H9 (cell line): ENCODE results near the gene TPPP. TPM values are rescaled to one million over a fixed set of nuclear protein-coding genes. Genes with fewer than 3 reads are reported as not detected.
A peak's percentile ranks its signal among the peaks of the same experiment; 100 is the strongest.

ENCODE experiments used
- DNase-seq: peaks from one replicate; pipeline ENCODE4 v3.0.0-alpha.2; 2017
- H2AFZ ChIP-seq: one replicate; pipeline ENCODE4 v1.6.1; 2013; ENCODE audit warnings: mild to moderate bottlenecking, low read length, control low read depth, moderate library complexity
- H2AK5ac ChIP-seq: 2 replicates; pipeline ENCODE4 v1.6.1; 2013; ENCODE audit warnings: low read length, control low read depth, mixed read lengths; ENCODE audit not compliant: insufficient read length
- H2BK120ac ChIP-seq: one replicate; pipeline ENCODE4 v1.6.1; 2013; ENCODE audit warnings: low read depth, mild to moderate bottlenecking, low read length, control low read depth, inconsistent platforms; ENCODE audit not compliant: poor library complexity, severe bottlenecking
- H2BK12ac ChIP-seq: 2 replicates; pipeline ENCODE4 v1.6.1; 2013; ENCODE audit warnings: low read length, control low read depth, mixed read lengths, low read depth; ENCODE audit not compliant: insufficient read length
- H2BK15ac ChIP-seq: 2 replicates; pipeline ENCODE4 v1.6.1; 2013; ENCODE audit warnings: low read depth, low read length, control low read depth
- H2BK20ac ChIP-seq: one replicate; pipeline ENCODE4 v1.6.1; 2013; ENCODE audit warnings: low read depth, mild to moderate bottlenecking, low read length, control low read depth, inconsistent platforms; ENCODE audit not compliant: poor library complexity, severe bottlenecking
- H2BK5ac ChIP-seq: 2 replicates; pipeline ENCODE4 v1.6.1; 2013; ENCODE audit warnings: low read length, control low read depth, mixed read lengths; ENCODE audit not compliant: insufficient read length
- H3K14ac ChIP-seq: 2 replicates; pipeline ENCODE4 v1.6.1; 2013; ENCODE audit warnings: low read length, control low read depth; ENCODE audit not compliant: insufficient read depth
- H3K18ac ChIP-seq: 2 replicates; pipeline ENCODE4 v1.6.1; 2013; ENCODE audit warnings: low read depth, mild to moderate bottlenecking, mixed read lengths, low read length, control low read depth; ENCODE audit not compliant: insufficient read length
- H3K23ac ChIP-seq: 2 replicates; pipeline ENCODE4 v1.6.1; 2013; ENCODE audit warnings: low read length, control low read depth, mixed read lengths, low read depth; ENCODE audit not compliant: insufficient read length
- H3K23me2 ChIP-seq: 2 replicates; pipeline ENCODE4 v1.6.1; 2013; ENCODE audit warnings: low read depth, mild to moderate bottlenecking, mixed read lengths, low read length, control low read depth; ENCODE audit not compliant: insufficient read length, poor library complexity, severe bottlenecking
- H3K27ac ChIP-seq: 2 replicates; pipeline ENCODE4 v1.5.1; 2013; ENCODE audit warnings: low read length, control low read depth, mixed read lengths, low read depth; ENCODE audit not compliant: insufficient read length
- H3K27me3 ChIP-seq: 2 replicates; pipeline ENCODE4 v1.6.1; 2013; ENCODE audit warnings: low read length, control low read depth, inconsistent platforms; ENCODE audit not compliant: insufficient read depth
- H3K4ac ChIP-seq: 2 replicates; pipeline ENCODE4 v1.6.1; 2013; ENCODE audit warnings: low read depth, mild to moderate bottlenecking, control low read depth, inconsistent platforms, low read length, moderate library complexity
- H3K4me1 ChIP-seq: 2 replicates; pipeline ENCODE4 v1.6.1; 2013; ENCODE audit warnings: low read length, control low read depth, inconsistent platforms; ENCODE audit not compliant: insufficient read depth
- H3K4me2 ChIP-seq: 2 replicates; pipeline ENCODE4 v1.6.1; 2013; ENCODE audit warnings: low read length, control low read depth, mixed read lengths; ENCODE audit not compliant: insufficient read length, insufficient read depth
- H3K56ac ChIP-seq: 2 replicates; pipeline ENCODE4 v1.6.1; 2013; ENCODE audit warnings: low read depth, mild to moderate bottlenecking, mixed read lengths, low read length, control low read depth; ENCODE audit not compliant: insufficient read length
- H3K79me1 ChIP-seq: 2 replicates; pipeline ENCODE4 v1.6.1; 2013; ENCODE audit warnings: low read depth, mild to moderate bottlenecking, moderate library complexity, low read length, control low read depth, inconsistent platforms; ENCODE audit not compliant: insufficient read depth, poor library complexity, severe bottlenecking
- H3K79me2 ChIP-seq: 2 replicates; pipeline ENCODE4 v1.6.1; 2013; ENCODE audit warnings: low read length, control low read depth, inconsistent platforms; ENCODE audit not compliant: insufficient read depth
- H3K9ac ChIP-seq: 2 replicates; pipeline ENCODE4 v1.6.1; 2013; ENCODE audit warnings: low read length, control low read depth, mixed read lengths; ENCODE audit not compliant: insufficient read length; ENCODE audit errors: extremely low read depth
- H3K9me3 ChIP-seq: one replicate; pipeline ENCODE4 v1.6.1; 2013; ENCODE audit warnings: low read depth, low read length, inconsistent platforms; ENCODE audit not compliant: control insufficient read depth
- H3T11ph ChIP-seq: one replicate; pipeline ENCODE4 v1.6.1; 2013; ENCODE audit warnings: mild to moderate bottlenecking, low read length, control low read depth, inconsistent platforms
- H4K20me1 ChIP-seq: one replicate; pipeline ENCODE4 v1.6.1; 2013; ENCODE audit not compliant: control insufficient read depth, insufficient read length, insufficient read depth
- H4K5ac ChIP-seq: 2 replicates; pipeline ENCODE4 v1.6.1; 2013; ENCODE audit warnings: low read depth, mild to moderate bottlenecking, mixed read lengths, low read length, control low read depth; ENCODE audit not compliant: insufficient read length
- H4K8ac ChIP-seq: replicated peaks from 2 replicates; pipeline ENCODE4 v1.6.1; 2013; ENCODE audit warnings: low read length, control low read depth, mixed read lengths, low read depth; ENCODE audit not compliant: insufficient read length
- H4K91ac ChIP-seq: 2 replicates; pipeline ENCODE4 v1.6.1; 2013; ENCODE audit warnings: low read depth, mild to moderate bottlenecking, moderate library complexity, mixed read lengths, low read length, control low read depth; ENCODE audit not compliant: insufficient read length
- H3K27ac Mint-ChIP-seq, 3 experiments: 2 replicates in 2 of 3; 3 replicates in 1 of 3; pipeline ENCODE4 v1.8.0; 2020 to 2021; ENCODE audit warnings: mixed read lengths in 3 of 3, mild to moderate bottlenecking in 1 of 3, moderate library complexity in 1 of 3
- H3K27me3 Mint-ChIP-seq: 2 replicates; pipeline ENCODE4 v1.8.0; 2021; ENCODE audit warnings: low read depth, mild to moderate bottlenecking, moderate library complexity, mixed read lengths
- H3K36me3 Mint-ChIP-seq, 3 experiments: 2 replicates in 2 of 3; 3 replicates in 1 of 3; pipeline ENCODE4 v1.8.0; 2020 to 2021; ENCODE audit warnings: low read depth in 3 of 3, mixed read lengths in 3 of 3; ENCODE audit not compliant: insufficient read depth in 1 of 3
- H3K4me1 Mint-ChIP-seq, 2 experiments: 2 replicates each; pipeline ENCODE4 v1.8.0; 2020; ENCODE audit warnings: mixed read lengths in 2 of 2
- H3K4me3 Mint-ChIP-seq, 2 experiments: 2 replicates in 1 of 2; 3 replicates in 1 of 2; pipeline ENCODE4 v1.8.0; 2020 to 2021; ENCODE audit warnings: mild to moderate bottlenecking in 2 of 2, mixed read lengths in 2 of 2, moderate library complexity in 1 of 2
- H3K9me3 Mint-ChIP-seq, 2 experiments: 2 replicates in 1 of 2; 3 replicates in 1 of 2; pipeline ENCODE4 v1.8.0; 2020; ENCODE audit warnings: mild to moderate bottlenecking in 2 of 2, mixed read lengths in 2 of 2, moderate library complexity in 1 of 2
- CTCF ChIP-seq: fragments of 200-600 bp; sonication (generic); conservative IDR thresholded peaks from 3 replicates; pipeline ENCODE4 v1.8.0; 2021; ENCODE audit warnings: antibody characterized with exemption, mild to moderate bottlenecking
- WGBS: extraction: QIAGEN DNeasy Blood & Tissue Kit; methylation state at CpG from one replicate; pipeline ENCODE4 v1.1.7; 2013; ENCODE audit warnings: missing lambda C conversion rate, low lambda C conversion rate, mixed read lengths; ENCODE audit not compliant: insufficient read length; ENCODE audit errors: extremely low coverage; 5-methylcytosine and 5-hydroxymethylcytosine counted together
- total RNA-seq: library from RNA; stranded (reverse); gene quantifications from 2 replicates; pipeline ENCODE4 v1.2.1, GENCODE V29; 2021

TPPP gene
- total RNA-seq, 1 experiment from 2014 or later: 0.44 TPM

DNA sequence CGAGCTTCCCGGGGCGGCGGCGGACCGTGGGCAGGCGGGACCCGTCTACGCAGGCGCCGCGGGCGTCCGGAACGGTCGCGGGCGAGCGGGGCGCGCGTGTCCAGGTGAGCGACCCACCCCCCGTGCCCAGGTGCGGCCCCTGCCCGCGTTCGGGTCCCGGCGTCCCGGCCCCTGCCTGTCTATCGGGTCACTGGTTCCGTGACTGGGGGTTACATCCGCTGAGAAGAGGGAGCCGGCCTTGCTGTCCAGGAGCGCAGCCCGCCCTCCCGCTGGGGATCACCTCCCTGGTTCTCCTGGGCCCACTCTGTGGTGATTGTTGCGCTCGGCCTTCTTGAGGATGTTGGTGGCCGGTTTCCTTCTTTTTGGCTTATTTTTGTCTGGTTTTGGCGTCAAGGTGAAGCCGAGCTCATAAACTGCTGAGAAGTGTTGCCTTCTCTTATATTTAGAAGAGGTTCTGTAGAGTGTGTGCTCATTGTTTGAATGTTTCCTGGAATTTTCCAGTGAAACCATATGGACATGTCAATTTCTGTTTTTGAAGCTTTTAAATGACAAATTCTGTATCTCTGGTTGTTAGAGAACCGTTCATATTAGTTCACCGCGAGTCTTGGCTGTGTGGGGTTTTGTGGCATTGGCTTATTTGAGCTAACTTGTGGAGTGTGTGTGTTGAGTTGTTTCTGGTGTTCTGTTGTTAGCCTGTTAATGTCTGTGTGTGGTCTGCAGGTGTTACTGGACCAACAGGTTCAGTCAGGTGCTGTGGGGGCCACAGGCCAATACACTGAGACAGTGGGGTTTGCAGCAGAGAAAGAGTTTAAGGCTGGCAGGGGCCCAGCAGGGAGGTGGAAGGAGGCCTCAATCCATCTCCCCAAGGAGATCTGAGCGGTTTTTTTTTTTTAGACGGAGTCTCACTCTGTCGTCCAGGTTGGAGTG, 80.4 kb downstream of the TPPP start:
- Histone ChIP-seq H3K27ac (no peak overlapping the region), H2AK5ac (no peak overlapping the region), H3K4me2 (peak overlapping the region; percentile 66), H3K9ac (no peak overlapping the region), H2BK12ac (no peak overlapping the region), H2BK5ac (no peak overlapping the region), H3K4ac (no peak overlapping the region), H4K8ac (no peak overlapping the region), H3K18ac (peak overlapping the region; percentile 50), H2AFZ (no peak overlapping the region), H3K9me3 (no peaks in the 10 kb centered on the region), H2BK20ac (no peak overlapping the region), H3K79me2 (peaks cover 19% of the 10 kb centered on the region), H3K4me1 (no peaks in the 10 kb centered on the region; the same call in 1 of the 2 replicates), H2BK120ac (no peak overlapping the region), H4K5ac (no peak overlapping the region), H3K27me3 (0 out of 2 replicates have a peak, but pooled peaks cover 3% of the 10 kb centered on the region), H3T11ph (no peak overlapping the region), H4K20me1 (no peaks in the 10 kb centered on the region), H2BK15ac (no peak overlapping the region), H3K56ac (no peak overlapping the region), H3K23ac (no peak overlapping the region), H4K91ac (no peak overlapping the region), H3K79me1 (peaks cover 9% of the 10 kb centered on the region), H3K14ac (peak overlapping the region; percentile 55; the same call in 1 of the 2 replicates), H3K23me2 (no peaks in the 10 kb centered on the region)
- H3K27ac Mint-ChIP-seq: peak overlapping the region; percentile 46 to 81 (median 46)
- TF ChIP-seq CTCF: no peak
- H3K4me3 Mint-ChIP-seq: peak overlapping the region; percentile 88 to 94
- H3K27me3 Mint-ChIP-seq: peaks cover 9% of the 10 kb centered on the region
- no peak for DNase-seq
- WGBS: no CpG with 5 or more reads among the region's 49 CpGs
- H3K4me1 Mint-ChIP-seq: peaks cover 20 to 27% of the 10 kb centered on the region in 2 experiments
- H3K36me3 Mint-ChIP-seq: peaks cover 22 to 32% (median 24%) of the 10 kb centered on the region in 3 experiments
- H3K9me3 Mint-ChIP-seq: peaks cover 4 to 10% of the 10 kb centered on the region in 2 experiments
